NCI-H446 (cell line): ENCODE measurements around the gene KCNT2.
"Not testable (repeated sequence)": the region's sequence is repeated elsewhere in the genome, so short reads cannot be mapped to it uniquely, and the experiment has no call there.

Source experiments
- DNase-seq, 2 experiments: peaks; one replicate each; lab custom pipeline; 2025; lab: John Stamatoyannopoulos, UW

KCNT2 gene

GRCh38 chr1:196590012-196590708, 18.1 kb downstream of the KCNT2 start:
- DNase-seq, result no peak

- DNase-seq, result no peak
Measured at GRCh38 chr1:196584696-196585095, 23.5 kb downstream of the KCNT2 start.

GRCh38 chr1:196577386-196577785, 30.9 kb downstream of the KCNT2 start:
- no peak for DNase-seq

- no peak for DNase-seq
Measured at GRCh38 chr1:196573226-196573625, 35.0 kb downstream of the KCNT2 start.

- DNase-seq, result no peak
Measured at GRCh38 chr1:196567238-196567637, 41.0 kb downstream of the KCNT2 start.

GRCh38 chr1:196563768-196564167, 44.5 kb downstream of the KCNT2 start:
- no peak for DNase-seq

GRCh38 chr1:196559314-196559713, 48.9 kb downstream of the KCNT2 start:
- no peak for DNase-seq

GRCh38 chr1:196558411-196558810, 49.8 kb downstream of the KCNT2 start:
- no peak for DNase-seq

- no peak for DNase-seq
Measured at GRCh38 chr1:196557797-196558196, 50.4 kb downstream of the KCNT2 start.

- DNase-seq, result no peak
Measured at GRCh38 chr1:196550731-196551130, 57.5 kb downstream of the KCNT2 start.

- DNase-seq, result no peak
Measured at GRCh38 chr1:196546272-196547111, 61.7 kb downstream of the KCNT2 start.

GRCh38 chr1:196545222-196545621, 63.0 kb downstream of the KCNT2 start:
- DNase-seq, result no peak

- DNase-seq, result no peak
Measured at GRCh38 chr1:196544617-196545016, 63.6 kb downstream of the KCNT2 start.

- no peak for DNase-seq
Measured at GRCh38 chr1:196543833-196544232, 64.4 kb downstream of the KCNT2 start.

GRCh38 chr1:196538473-196538872, 69.8 kb downstream of the KCNT2 start:
- DNase-seq, result no peak

GRCh38 chr1:196535727-196536126, 72.5 kb downstream of the KCNT2 start:
- peak in 1 of 2 experiments; percentile 13 for DNase-seq

GRCh38 chr1:196531737-196532524, 76.3 kb downstream of the KCNT2 start:
- no peak for DNase-seq

GRCh38 chr1:196527919-196528318, 80.3 kb downstream of the KCNT2 start:
- DNase-seq, result no peak

GRCh38 chr1:196522574-196523345, 85.5 kb downstream of the KCNT2 start:
- DNase-seq, result not testable (repeated sequence)

- DNase-seq, result no peak
Measured at GRCh38 chr1:196517193-196517592, 91.0 kb downstream of the KCNT2 start.

GRCh38 chr1:196516373-196516772, 91.9 kb downstream of the KCNT2 start:
- DNase-seq, result no peak

GRCh38 chr1:196515904-196516303, 92.3 kb downstream of the KCNT2 start:
- DNase-seq, result no peak
